Stimulated activated CD8-positive, alpha-beta memory T cell treated with anti-CD3 and anti-CD28 coated beads, Interleukin-15, amount 100 ng/mL, for 48 hours (primary cell): ENCODE data around the gene OR8B4.
"Not testable (repeated sequence)": the region's sequence is repeated elsewhere in the genome, so short reads cannot be mapped to it uniquely, and the experiment has no call there.

Experiments used
- DNase-seq, 2 donors: peaks; one replicate each; pipeline ENCODE4 v3.0.0-alpha.2; 2020; ENCODE audit warnings: low read depth in 2 of 2

Gene OR8B4, protein sequence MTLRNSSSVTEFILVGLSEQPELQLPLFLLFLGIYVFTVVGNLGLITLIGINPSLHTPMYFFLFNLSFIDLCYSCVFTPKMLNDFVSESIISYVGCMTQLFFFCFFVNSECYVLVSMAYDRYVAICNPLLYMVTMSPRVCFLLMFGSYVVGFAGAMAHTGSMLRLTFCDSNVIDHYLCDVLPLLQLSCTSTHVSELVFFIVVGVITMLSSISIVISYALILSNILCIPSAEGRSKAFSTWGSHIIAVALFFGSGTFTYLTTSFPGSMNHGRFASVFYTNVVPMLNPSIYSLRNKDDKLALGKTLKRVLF

DNA sequence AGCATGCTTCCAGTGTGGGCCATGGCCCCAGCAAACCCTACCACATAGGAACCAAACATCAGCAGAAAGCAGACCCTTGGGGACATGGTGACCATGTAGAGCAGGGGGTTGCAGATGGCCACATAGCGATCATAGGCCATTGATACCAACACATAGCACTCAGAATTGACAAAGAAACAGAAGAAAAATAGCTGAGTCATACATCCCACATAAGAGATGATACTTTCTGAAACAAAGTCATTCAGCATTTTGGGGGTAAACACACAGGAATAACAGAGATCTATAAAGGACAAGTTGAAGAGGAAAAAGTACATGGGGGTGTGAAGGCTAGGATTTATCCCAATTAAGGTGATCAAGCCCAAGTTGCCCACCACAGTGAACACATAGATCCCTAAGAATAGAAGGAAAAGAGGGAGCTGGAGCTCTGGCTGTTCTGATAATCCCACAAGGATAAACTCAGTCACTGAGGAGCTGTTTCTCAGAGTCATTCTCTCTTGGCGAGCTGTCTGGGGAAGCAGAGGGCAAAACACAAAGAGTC, at the start of gene OR8B4:
Gene OR8B4 (minus strand): TSS at position 488 of the 538 bp plus-strand sequence. CDS start 0 bp downstream, at position 488.
- no peak for DNase-seq

DNA sequence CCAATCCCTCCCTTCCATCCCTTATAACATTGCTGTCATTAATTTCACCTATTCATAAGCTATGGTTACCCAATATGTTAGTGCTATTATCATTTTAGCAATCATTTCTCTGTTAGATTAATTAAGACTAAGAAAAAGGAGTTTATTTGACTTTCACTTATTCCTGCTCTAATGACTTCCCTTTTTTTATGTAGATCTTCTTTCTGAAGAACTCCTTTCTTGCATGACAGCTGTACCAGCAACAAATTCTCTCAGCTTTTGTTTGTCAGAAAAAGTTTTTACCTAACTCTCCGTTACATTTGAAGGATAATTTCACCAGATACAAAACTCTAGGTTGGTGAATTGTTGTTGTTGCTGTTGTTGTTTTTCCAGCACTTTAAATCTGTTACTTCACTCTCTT, 49.4 kb upstream of the OR8B4 start:
- DNase-seq: no peak

DNA sequence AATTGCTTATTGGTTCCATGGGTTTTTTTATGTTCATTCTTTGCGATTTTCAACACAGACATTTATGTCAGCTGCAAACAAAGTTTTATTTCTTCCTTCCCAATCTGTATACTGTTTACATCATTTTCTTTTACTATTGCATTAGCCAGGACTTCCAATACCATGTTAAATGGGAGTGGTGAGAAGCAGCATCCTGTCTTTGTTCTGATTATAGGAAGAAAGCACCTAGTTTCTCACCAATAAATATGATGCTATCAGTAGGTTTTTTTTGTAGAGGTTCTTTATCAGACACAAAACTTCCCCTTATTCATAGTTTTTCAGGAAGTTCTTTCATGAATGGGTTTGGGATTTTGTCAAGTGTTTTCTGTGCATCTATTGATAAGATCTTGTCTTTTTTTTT, 48.8 kb upstream of the OR8B4 start:
- no peak for DNase-seq

DNA sequence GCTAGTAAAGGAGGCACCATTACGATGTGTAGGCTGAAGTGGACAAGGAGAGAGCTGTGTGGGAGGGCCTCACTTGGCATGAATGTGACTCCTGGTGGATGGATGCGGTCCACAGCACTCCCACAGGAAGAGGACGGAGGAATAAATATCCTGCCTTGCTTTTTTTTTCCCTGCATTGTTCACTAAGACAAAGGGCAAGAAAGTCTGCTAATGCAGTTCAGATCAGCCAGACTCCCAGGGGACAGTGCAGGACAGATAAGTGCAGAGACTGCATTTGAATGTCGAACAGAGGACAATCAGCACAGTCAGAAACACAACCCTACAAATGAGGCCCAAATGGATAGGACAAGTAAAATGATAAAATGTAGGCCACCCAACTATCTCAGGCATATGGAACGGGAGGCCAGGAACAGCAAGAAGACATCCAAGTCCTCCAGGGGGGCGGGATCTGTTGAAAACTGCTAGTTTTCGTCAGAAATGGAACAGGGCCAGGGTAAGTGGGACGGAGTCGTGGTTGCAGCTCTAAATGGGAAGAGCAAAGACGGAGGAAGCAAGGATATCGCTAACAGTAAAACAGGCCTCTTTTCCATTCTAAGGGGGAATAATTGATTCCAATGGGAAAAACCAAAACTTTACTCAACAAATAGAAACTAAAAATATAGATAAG, 46.0 kb upstream of the OR8B4 start:
- DNase-seq: no peak

DNA sequence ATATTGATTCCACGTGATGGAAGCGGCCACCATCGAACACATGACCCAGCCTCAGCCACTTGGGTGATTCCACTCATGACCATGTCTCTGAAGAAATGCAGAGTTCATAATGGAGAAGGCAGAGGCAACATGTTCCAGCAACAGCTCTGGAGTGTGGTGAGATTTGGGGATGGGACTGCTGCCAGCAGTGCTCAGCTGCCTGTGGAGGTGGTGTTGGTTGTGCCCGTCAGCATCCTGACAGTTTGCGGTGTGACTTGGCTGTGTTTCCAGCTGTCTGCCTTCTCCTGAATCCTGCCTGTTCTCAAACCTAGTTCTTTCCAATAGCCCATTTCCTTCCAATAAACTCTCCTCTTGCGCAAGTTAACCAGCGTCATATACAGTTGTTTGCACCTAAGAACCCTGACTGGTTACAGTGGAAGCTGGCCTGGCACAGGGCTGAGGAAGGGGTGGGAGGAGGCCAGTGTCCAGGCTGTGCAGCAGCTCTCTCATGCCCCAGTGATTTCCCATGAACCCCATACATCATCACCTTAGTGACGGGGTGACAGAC, 42.8 kb upstream of the OR8B4 start:
- no peak for DNase-seq

DNA sequence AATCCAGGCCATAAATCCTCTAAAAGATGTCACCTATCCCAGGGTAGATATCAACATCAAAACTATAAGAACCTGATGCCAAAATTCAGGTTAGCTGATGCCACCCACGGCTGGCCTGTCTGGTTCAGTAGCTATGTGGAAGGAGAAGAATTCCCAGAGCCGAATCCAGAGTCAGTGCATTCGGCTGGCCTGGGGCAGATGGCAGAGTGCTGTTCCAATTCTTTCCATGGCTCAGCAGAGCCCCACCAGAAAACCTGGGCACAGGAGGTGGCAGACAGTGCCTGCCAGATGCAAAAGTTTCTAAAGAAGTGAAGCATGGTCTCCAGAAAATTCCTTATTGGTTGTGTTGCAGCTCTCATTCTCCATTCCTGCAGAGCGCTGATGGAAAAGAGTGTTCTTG, 40.7 kb upstream of the OR8B4 start:
- no peak for DNase-seq

DNA sequence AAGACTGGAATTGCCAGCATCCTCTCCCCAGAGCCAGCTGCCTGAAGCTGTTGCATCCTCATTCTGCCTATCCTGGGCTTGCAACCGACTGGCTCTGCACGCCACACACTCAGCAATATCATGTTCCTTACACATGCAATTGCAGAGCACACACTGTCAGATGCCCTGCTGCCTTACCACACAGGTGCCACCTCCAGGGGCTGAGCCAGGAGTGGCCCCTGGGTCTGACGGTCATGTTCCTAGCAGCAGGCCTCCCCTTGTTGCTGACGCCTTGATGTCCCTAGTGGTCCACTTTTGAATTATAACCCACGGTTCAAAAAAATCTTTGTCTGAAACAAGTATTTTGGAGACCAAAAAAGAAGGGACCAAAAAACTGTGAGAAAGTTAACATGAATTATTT, 39.3 kb upstream of the OR8B4 start:
- DNase-seq: no peak

DNA sequence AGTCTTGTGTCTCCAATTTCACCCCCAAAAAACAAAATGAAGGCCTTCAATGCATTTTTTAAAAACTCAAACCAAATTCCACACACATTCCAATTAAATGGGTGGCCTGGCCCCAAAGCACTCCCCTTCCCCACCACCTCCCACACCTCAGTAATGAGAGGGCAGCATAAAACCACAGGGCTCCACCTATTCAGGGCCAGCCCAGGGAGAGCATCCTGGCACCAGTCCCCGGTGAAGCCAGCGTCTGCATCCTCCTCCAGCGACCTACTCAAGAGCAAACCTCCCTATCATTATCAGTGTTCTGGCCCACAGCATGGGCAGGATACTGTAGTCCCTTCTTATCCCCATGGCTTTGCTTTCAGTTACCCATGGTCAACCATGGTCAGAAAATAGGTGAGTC, 38.7 kb upstream of the OR8B4 start:
- DNase-seq: no peak

DNA sequence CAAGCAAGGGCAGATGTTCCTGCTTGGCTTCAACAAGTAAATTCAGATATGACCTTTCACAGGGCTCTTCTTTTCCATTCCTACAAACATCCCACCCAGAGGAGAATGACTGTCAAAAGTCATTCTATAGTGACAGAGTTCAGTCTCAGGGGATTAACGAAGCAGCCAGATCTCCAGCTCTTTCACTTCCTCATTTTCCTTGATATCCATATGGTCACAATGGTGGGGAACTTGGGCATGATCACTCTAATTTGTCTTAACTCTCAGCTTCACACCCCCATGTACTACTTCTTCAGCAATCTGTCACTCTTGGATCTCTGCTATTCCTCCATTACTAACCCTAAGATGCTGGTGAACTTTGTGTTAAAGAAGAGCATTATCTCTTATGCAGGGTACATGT, 35.8 kb upstream of the OR8B4 start:
- no peak for DNase-seq

DNA sequence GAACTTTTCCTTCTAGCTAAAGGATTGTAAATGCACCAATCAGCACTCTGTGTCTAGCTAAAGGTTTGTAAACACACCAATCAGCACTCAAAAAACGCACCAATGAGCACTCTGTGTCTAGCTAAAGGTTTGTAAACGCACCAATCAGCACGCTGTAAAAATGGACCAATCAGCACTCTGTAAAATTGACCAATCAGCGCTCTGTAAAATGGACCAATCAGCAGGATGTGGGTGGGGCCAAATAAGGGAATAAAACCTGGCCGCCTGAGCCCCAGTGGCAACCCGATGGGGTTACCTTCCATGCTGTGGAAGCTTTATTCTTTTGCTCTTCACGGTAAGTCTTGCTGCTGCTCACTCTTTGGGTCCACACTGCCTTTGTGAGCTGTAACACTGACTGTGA, 34.7 kb upstream of the OR8B4 start:
- DNase-seq: not testable (repeated sequence)

DNA sequence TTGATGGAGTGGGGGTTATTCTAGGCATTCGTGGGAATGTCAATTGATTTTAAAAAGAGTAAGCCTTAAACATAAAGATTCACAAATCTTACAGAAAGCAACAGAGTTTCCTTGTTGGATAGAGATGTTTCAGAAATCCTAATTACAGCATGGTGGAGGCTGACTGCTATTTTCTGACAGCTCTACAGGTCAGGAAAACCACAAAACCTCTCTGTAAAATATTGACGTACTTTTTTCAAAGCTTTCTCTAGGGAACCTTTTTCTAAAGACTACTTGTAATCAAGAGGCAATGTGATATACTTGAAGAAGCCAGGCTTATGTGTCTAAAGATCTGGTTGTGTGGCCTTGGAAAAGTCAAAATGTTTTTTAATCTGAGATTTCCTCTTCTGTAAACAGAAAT, 29.9 kb upstream of the OR8B4 start:
- no peak for DNase-seq

DNA sequence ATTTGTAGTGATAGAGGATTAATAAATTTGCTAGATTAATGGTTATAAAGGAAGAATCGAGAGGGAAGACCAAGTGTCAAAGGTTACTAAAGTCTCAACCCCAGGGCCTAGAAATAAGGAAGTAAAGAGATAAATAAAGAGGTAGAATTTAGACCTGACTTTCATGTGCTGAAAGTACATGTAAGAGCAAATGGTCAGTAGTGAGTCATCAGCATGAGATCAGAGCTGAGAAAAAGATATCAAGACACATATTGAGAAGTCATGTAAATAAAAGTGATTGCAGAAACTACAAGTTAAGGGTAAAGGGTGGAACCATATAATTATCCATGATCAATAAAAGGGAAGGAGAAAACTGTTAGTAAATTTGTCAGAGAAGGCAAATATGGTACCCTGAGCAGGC, 22.2 kb upstream of the OR8B4 start:
- no peak for DNase-seq

DNA sequence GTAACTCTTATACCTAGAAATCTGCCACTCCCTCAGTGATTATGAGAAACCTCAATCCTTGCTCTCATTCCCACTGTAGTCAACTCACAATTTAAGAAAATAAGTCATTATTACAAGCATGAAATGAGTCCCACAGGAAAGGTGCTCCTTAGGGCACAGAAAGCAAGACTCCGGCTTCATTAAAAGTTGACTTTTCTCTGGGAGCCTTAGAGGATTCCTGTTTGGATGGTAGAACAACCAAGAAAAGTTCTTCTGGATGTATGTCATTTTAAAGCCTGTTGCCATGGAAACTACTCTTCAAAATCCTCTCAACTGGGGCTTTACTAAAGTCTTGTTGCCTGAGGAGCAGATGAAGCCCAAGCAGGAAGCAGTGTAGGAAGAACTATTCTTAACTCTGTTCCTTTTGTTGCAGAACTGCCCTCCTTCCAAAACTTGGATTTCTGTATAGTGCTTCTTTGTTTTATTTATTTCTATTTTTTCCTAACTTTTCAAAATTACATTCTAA, 21.0 kb upstream of the OR8B4 start, which contains the start of gene OR8B8:
Gene OR8B8 (minus strand): TSS at position 51 of the 505 bp plus-strand sequence. CDS start 4,611 bp downstream, outside the sequence.
- no peak for DNase-seq

DNA sequence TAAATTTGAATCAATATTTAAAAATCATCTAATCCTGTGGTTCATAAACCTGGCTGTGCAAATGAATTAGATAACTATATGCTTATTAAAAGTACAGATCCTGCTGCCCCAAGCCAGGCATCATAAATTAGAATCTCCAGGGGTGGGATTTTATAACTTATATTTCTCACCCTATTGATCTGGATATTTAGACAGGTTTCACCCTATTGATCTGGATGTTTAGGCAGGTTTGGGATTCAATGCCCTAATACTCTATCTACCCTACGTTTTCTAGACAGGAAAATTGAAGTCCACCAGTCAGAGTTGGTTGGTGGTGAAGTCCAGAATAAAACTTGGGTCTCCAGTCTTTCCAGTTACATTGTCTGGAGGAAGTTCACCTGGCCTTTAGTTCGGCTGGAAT, 18.2 kb upstream of the OR8B4 start:
- no peak for DNase-seq

DNA sequence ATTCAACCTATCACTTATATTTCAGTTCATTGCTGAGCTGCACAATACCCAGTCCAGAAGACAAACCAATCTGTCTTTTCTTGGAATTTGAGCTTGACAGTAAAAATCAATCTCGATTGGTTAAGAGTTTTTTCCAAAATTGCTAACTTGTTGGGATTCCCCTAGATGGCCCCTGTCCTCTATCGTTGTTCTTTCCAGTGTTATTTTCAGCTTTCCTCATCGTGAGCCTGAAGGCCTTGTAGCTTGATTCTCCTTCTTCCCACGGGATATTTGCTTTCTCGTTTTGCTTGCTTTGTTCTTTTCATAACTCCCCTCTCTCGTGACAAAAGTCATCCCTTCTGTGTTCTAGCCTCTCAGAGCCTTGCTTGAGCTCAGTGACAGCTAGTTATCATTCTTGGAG, 17.8 kb upstream of the OR8B4 start:
- no peak for DNase-seq

DNA sequence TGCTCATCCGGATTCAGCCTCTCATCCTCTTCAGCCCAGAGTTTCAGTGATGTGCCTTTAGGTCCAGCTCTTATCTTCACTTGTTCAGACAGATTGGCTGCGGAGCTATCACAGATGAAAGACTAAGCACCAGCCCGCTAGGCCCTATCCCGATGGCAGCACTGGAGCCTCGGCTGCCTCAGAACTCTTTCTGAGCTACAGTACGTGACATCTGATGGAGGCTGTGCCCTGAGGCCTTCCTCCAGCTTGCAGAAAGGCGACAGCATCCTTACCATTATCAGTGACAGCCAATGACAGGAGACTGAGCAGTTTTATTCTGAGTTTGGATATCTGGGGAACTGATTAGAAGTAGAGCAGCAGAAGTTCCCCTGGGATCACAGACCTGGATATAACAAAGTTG, 16.8 kb upstream of the OR8B4 start:
- no peak for DNase-seq

DNA sequence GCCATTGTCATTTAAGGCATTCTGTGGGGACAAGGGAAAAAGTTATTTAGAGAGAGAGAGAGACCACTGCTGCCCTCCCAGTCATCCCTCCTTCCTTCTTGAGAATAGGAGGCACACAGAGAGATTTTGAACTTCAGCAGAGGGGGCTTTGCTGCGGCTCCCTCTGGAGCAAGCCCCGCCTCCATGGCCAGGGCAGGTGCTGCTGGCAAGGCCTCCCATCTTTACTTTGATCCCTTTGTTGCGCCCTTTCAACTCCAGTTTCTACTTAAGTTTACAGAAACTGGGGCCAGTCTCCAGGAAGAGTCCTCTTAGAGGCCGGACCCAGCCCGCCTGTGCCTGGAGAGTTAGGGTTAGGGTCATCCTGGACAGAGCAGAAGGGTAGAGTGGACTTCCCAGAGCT, 16.4 kb upstream of the OR8B4 start:
- DNase-seq: no peak

DNA sequence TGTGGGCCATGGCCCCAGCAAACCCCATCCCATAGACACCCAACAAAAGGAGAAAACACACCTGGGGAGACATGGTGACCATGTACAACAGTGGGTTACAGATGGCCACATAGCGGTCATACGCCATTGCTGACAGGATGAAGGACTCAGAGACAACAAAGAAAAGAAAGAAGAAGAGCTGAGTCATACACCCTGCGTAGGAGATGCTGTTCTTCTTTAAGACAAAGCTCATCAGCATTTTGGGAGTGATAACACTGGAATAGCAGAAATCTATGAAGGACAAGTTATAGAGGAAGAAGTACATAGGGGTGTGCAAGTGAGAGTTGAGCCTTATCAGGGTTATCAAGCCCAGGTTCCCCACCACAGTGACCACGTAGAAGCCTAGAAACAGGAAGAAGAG, 15.9 kb upstream of the OR8B4 start:
- DNase-seq: no peak

DNA sequence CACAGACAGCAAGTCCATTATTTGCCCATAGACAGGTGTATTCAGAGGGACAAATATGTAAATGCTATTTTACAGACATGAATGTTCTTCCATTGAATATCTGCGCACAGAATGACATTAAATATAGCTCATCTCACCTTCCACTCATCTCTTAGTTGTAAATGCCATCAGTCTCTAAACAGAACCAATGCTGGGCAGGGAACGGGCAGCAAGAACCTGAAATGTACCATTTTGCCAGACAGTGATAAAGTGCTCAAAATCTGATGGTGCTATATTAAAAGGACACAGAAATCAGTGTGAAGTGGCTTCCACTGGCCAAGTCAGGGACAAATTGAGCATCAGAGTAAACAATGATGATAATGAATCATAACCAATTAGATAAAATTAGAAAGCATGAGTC, 10.0 kb upstream of the OR8B4 start:
- DNase-seq: no peak

DNA sequence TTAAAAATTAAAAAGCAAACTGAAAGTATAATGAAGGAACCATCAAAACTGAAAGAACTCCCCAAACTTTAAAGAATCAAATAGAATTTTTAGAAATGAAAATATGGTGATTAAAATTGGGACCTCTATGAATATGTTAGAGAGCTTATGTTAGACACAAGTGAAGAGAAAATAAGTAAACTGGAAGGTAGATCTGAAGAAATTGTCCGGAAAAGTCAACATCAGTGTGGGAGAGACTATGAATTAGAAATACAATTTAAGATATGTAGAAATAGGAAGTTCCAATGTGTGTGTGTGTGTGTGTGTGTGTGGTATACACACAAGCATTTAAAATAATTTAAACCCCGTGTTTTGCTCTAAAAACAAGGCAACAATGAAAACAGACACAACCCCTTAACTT, 4.9 kb upstream of the OR8B4 start:
- no peak for DNase-seq

DNA sequence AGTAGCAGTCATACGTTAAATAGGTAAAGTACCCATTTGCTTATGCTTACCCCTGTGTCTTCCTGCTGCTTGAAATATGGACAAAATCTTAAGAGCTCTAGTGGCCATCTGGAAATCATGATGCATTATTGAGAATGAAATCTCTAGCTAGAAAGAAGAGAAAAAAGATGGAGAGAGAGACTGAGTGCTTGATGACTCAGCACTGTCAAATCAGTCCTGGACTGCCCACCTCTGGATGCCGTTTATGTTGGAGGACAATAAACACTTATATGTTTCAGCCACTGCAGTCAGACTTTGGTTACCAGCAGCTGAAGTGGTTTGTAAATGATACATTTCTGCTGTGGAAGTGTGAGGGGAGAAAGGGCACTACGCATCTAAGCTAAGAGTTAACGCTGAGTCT, 3.6 kb downstream of the OR8B4 start:
- DNase-seq: no peak

DNA sequence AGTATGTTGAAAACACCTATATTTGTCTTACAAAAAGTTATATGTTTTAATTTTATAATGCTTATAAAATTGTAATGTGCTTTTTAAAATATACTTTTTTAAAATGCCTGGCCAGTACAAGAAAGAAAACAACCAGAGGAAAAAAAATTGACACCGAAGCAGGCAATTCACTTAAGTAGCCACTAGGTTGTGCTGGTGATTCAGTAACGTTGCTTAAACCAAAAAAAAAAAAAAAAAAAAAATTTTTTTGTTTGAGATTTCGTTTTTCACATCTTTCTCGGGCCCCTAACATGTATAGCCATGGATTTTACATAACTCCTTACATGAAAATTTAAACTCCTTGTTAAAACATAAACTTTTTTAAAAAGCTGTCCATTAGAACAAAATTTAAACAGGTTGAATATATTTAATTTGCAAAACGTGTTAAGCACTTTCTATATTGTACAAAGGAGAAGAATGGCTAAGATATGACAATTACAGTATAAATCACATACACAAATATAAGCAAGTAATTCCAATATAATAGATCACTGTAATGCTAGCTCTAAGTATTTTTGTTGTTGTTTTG, 9.2 kb downstream of the OR8B4 start:
- DNase-seq: no peak
